Measurements from ENCODE around the gene GPX3. TPM values are rescaled to one million over a fixed set of nuclear protein-coding genes. Genes with fewer than 3 reads are reported as not detected.
A peak's percentile ranks its signal among the peaks of the same experiment; 100 is the strongest.

GPX3 gene
- total and polyA plus RNA-seq, 2 of the 13 experiments (the other 11 are each of a cell fraction or from before 2014, with no cell fraction given), result 33.8 to 1,892 TPM

- TF ChIP-seq SKIL (CRISPR knock-in tag; IDR thresholded peaks at IDR 0.05; ENCODE audit: borderline replicate concordance) (0 out of 2 replicates have a peak, but pooled peaks have one; percentile 49), ZNF441 (CRISPR knock-in tag; IDR thresholded peaks at IDR 0.05; ENCODE audit: borderline replicate concordance) (no peak), EP300 (IDR thresholded peaks at IDR 0.05; ENCODE audit: low read depth in 2 of 2, low read length in 2 of 2) (peak in 1 of 2 experiments; percentile 65; a peak in 2 of 4 replicates), EP300 (CRISPR knock-in tag; IDR thresholded peaks at IDR 0.05; ENCODE audit: borderline replicate concordance) (peak; percentile 48; the same call in 1 of the 2 replicates), NCOA2 (CRISPR knock-in tag; IDR thresholded peaks at IDR 0.05) (peak; percentile 70; the same call in 1 of the 2 replicates), TFE3 (CRISPR knock-in tag; IDR thresholded peaks at IDR 0.05) (peak; percentile 87), ZNF619 (CRISPR knock-in tag; IDR thresholded peaks at IDR 0.05) (no peak), ARID3A (IDR thresholded peaks at IDR 0.05; ENCODE audit: low read depth, low read length) (0 out of 2 replicates have a peak, but pooled peaks have one; percentile 46), MTA1 (CRISPR knock-in tag; IDR thresholded peaks at IDR 0.05; ENCODE audit: borderline replicate concordance) (no peak), TFAP4 (IDR thresholded peaks at IDR 0.05; ENCODE audit: borderline replicate concordance, low read depth) (peak; percentile 85), ZNF792 (CRISPR knock-in tag; IDR thresholded peaks at IDR 0.05) (peak; percentile 55; the same call in 1 of the 2 replicates), MAX (IDR thresholded peaks at IDR 0.05) (peak; percentile 56; the same call in 1 of the 2 replicates), FOXA3 (CRISPR knock-in tag; IDR thresholded peaks at IDR 0.05) (peak; percentile 84), KDM4B (CRISPR knock-in tag; IDR thresholded peaks at IDR 0.05) (no peak), ZNF335 (CRISPR knock-in tag; IDR thresholded peaks at IDR 0.05) (no peak), GATA4 (IDR thresholded peaks at IDR 0.05; ENCODE audit: borderline replicate concordance, low read depth) (peak; percentile 61; the same call in 1 of the 2 replicates), ZNF841 (CRISPR knock-in tag; IDR thresholded peaks at IDR 0.05; ENCODE audit: borderline replicate concordance) (no peak), PHF21A (CRISPR knock-in tag; IDR thresholded peaks at IDR 0.05) (0 out of 2 replicates have a peak, but pooled peaks have one; percentile 37), MXI1 (IDR thresholded peaks at IDR 0.05; ENCODE audit: borderline replicate concordance, low read depth, low read length) (no peak; the same call in 2 of the 3 replicates), CEBPZ (IDR thresholded peaks at IDR 0.05; ENCODE audit: low read length) (no peak)
Measured at GRCh38 chr5:151014680-151015343, 5.6 kb upstream of the GPX3 start (continued).
